DND-41 (cell line): Measurements from ENCODE around the gene DENND1A.

Experiments used
- ATAC-seq: fragments of 200-7000 bp; cut with Tn5 transposase; 3 replicates; pipeline ENCODE4 v1.9.1; 2021; ENCODE audit warnings: low read depth; ENCODE audit not compliant: insufficient read depth
- DNase-seq: peaks from one replicate; pipeline ENCODE4 v3.0.0-alpha.2; 2020
- H2AFZ ChIP-seq: 2 replicates; pipeline ENCODE4 v1.6.0; 2012; ENCODE audit warnings: low read depth, low read length
- H3K27ac ChIP-seq: 2 replicates; pipeline ENCODE4 v1.5.1; 2012; ENCODE audit warnings: low read length, inconsistent platforms
- H3K27me3 ChIP-seq: fragments of 200-600 bp; sonication (generic); 2 replicates; pipeline ENCODE4 v1.6.0; 2012; ENCODE audit warnings: low read length, mild to moderate bottlenecking, inconsistent platforms; ENCODE audit not compliant: insufficient read depth, poor library complexity
- H3K36me3 ChIP-seq: 2 replicates; pipeline ENCODE4 v1.5.1; 2012; ENCODE audit warnings: low read length, inconsistent platforms; ENCODE audit not compliant: insufficient read depth
- H3K4me1 ChIP-seq: 2 replicates; pipeline ENCODE4 v1.5.1; 2012; ENCODE audit warnings: mild to moderate bottlenecking, low read length; ENCODE audit not compliant: insufficient read depth
- H3K4me2 ChIP-seq: 2 replicates; pipeline ENCODE4 v1.6.0; 2012; ENCODE audit warnings: mild to moderate bottlenecking, moderate library complexity, low read length, inconsistent platforms; ENCODE audit not compliant: insufficient read depth
- H3K4me3 ChIP-seq, 2 experiments: fragments of 200-600 bp in 1 of 2; shearing (Covaris generic) in 1 of 2; 2 replicates each; pipeline ENCODE4 v1.5.1; 2012 to 2016; ENCODE audit warnings: inconsistent platforms in 2 of 2, low read length in 2 of 2, mild to moderate bottlenecking in 2 of 2, low read depth in 1 of 2, moderate library complexity in 1 of 2
- H3K79me2 ChIP-seq: 2 replicates; pipeline ENCODE4 v1.6.0; 2012; ENCODE audit warnings: low read length, inconsistent platforms; ENCODE audit not compliant: insufficient read depth
- H3K9ac ChIP-seq: 2 replicates; pipeline ENCODE4 v1.6.0; 2012; ENCODE audit warnings: low read depth, mild to moderate bottlenecking, inconsistent platforms, low read length, moderate library complexity
- H3K9me3 ChIP-seq: 2 replicates; pipeline ENCODE4 v1.5.1; 2012; ENCODE audit warnings: low read length, moderate library complexity, mild to moderate bottlenecking, inconsistent platforms; ENCODE audit not compliant: insufficient read depth, severe bottlenecking
- H4K20me1 ChIP-seq: 2 replicates; pipeline ENCODE4 v1.6.0; 2012; ENCODE audit warnings: low read length; ENCODE audit not compliant: insufficient read depth
- CTCF ChIP-seq: IDR thresholded peaks from 2 replicates; pipeline ENCODE4 v1.5.1; 2012; ENCODE audit warnings: borderline replicate concordance, low read length, moderate library complexity, mild to moderate bottlenecking; ENCODE audit not compliant: poor library complexity, severe bottlenecking; ENCODE audit errors: extremely low read depth
- EZH2 ChIP-seq: IDR thresholded peaks from 3 replicates; pipeline ENCODE4 v1.6.1; 2012; ENCODE audit warnings: borderline replicate concordance, low read depth, mild to moderate bottlenecking, moderate library complexity, low read length, inconsistent platforms; ENCODE audit not compliant: severe bottlenecking

DENND1A gene

GRCh38 chr9:123718188-123718587 lies 211.7 kb downstream of the DENND1A start:
- DNase-seq (no peak), ATAC-seq (no peak)
- no peaks in the 10 kb centered on the region for H3K36me3 ChIP-seq
- no peak overlapping the region for H2AFZ ChIP-seq
- peaks cover 10% of the 10 kb centered on the region for H3K9me3 ChIP-seq
- H3K79me2 ChIP-seq: no peaks in the 10 kb centered on the region
- no peaks in the 10 kb centered on the region for H3K27me3 ChIP-seq
- H3K4me2 ChIP-seq: no peak overlapping the region
- no peak overlapping the region for H3K9ac ChIP-seq
- H3K4me1 ChIP-seq: no peaks in the 10 kb centered on the region
- no peak for TF ChIP-seq CTCF
- no peak overlapping the region for H3K4me3 ChIP-seq
- no peaks in the 10 kb centered on the region for H4K20me1 ChIP-seq
- H3K27ac ChIP-seq: no peak overlapping the region

GRCh38 chr9:123717581-123718175 lies 212.2 kb downstream of the DENND1A start:
- Histone ChIP-seq H2AFZ (no peak overlapping the region), H3K4me1 (no peaks in the 10 kb centered on the region), H4K20me1 (no peaks in the 10 kb centered on the region), H3K36me3 (no peaks in the 10 kb centered on the region), H3K27ac (no peak overlapping the region), H3K79me2 (no peaks in the 10 kb centered on the region), H3K4me2 (no peak overlapping the region), H3K27me3 (no peaks in the 10 kb centered on the region), H3K4me3 (no peak overlapping the region), H3K9ac (no peak overlapping the region), H3K9me3 (peaks cover 10% of the 10 kb centered on the region)
- DNase-seq (no peak), ATAC-seq (no peak)
- no peak for TF ChIP-seq EZH2
- TF ChIP-seq CTCF: no peak

GRCh38 chr9:123716339-123716945 lies 213.5 kb downstream of the DENND1A start:
- no peak overlapping the region for H2AFZ ChIP-seq
- no peak overlapping the region for H3K9ac ChIP-seq
- TF ChIP-seq CTCF (no peak), EZH2 (no peak)
- no peaks in the 10 kb centered on the region for H4K20me1 ChIP-seq
- H3K79me2 ChIP-seq: no peaks in the 10 kb centered on the region
- no peak overlapping the region for H3K4me2 ChIP-seq
- no peaks in the 10 kb centered on the region for H3K4me1 ChIP-seq
- ATAC-seq (no peak), DNase-seq (no peak)
- no peak overlapping the region for H3K27ac ChIP-seq
- peaks cover 3% of the 10 kb centered on the region for H3K9me3 ChIP-seq
- no peaks in the 10 kb centered on the region for H3K27me3 ChIP-seq
- H3K4me3 ChIP-seq: no peak overlapping the region
- H3K36me3 ChIP-seq: no peaks in the 10 kb centered on the region
